A549 (cell line): ENCODE results near the gene CCDC87.

Experiments used
- BHLHE40 ChIP-seq: IDR thresholded peaks from 2 replicates; pipeline ENCODE4 v1.6.1; 2012; ENCODE audit warnings: low read depth, low read length, inconsistent platforms
- CTCF ChIP-seq: fragments of >200 bp; sonication (Bioruptor Twin); formaldehyde crosslinking; IDR thresholded peaks from 3 replicates; pipeline ENCODE4 v1.5.1; 2016
- HOXA7 ChIP-seq: fragments of 250-450 bp; sonication (Bioruptor Pico); IDR thresholded peaks from 2 replicates; pipeline ENCODE4 v1.5.0; 2020; ENCODE audit warnings: mild to moderate bottlenecking, moderate library complexity
- MYC ChIP-seq: IDR thresholded peaks from 2 replicates; pipeline ENCODE4 v1.6.1; 2012; ENCODE audit warnings: mild to moderate bottlenecking, inconsistent platforms, low read length, improper control_type of control experiment, borderline replicate concordance
- POLR2A ChIP-seq: IDR thresholded peaks from 2 replicates; pipeline ENCODE4 v1.6.1; 2012; ENCODE audit warnings: mild to moderate bottlenecking, low read length
- TFCP2L1 ChIP-seq: fragments of 250-450 bp; sonication (Bioruptor Pico); IDR thresholded peaks from 2 replicates; pipeline ENCODE4 v1.5.0; 2021; ENCODE audit warnings: mild to moderate bottlenecking

DNA sequence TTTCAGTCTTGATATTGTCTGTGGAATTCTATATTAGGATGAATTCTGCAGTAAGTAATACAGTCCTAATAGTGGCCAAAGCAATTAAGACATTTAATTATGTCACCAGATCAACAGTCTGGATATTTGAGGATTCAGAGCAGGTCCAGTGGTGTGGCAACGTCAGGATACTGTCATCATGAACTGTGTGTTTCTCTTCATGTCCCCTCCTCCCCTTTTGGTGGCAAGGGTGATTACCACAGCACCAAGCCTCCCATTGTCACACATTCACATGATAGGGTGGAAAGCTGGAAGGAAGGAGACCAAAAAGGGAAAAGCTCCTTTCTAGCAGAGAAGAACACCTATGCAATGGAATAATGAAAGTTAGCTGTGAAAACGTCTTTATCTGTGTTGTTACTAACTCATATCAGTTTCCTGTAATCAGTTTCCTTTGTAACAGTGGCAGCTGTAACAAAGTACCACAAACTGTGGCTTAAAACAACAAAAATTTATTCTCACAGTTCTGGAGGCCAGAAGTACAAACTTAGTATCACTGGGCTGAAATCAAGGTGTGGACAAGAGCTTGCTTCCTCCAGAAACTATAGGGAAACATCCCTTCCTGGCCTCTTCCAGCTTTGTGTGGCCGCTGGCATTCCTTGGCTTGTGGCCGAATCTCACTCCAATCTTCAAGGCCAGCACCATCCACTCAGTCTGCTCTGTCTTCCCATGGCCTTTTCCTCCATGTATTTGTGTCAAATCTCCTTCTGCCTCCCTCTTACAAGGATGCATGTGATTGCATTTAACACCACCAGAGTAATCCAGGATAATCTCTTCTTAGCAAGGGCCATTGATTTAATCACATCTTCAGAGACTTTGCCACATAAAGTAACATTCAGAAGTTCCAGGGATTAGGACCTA lies 17.1 kb upstream of the CCDC87 start:
- TF ChIP-seq POLR2A (no peak), MYC (no peak), HOXA7 (no peak), TFCP2L1 (CRISPR knock-in tag) (no peak), CTCF (no peak), BHLHE40 (no peak)
